HepG2 (cell line): Measurements from ENCODE around the gene FOXL3. TPM values are rescaled to one million over a fixed set of nuclear protein-coding genes. Genes with fewer than 3 reads are reported as not detected.

Experiments
- DR1 ChIP-seq: sonication (generic); formaldehyde crosslinking; IDR thresholded peaks from 2 replicates; pipeline ENCODE4 v1.8.0; 2021; ENCODE audit warnings: mild to moderate bottlenecking, missing genetic modification reagents, inconsistent platforms
- FOXO4 ChIP-seq: sonication (generic); formaldehyde crosslinking; conservative IDR thresholded peaks from 2 replicates; pipeline ENCODE4 v1.8.1; 2023; ENCODE audit warnings: missing genetic modification reagents
- FOXP4 ChIP-seq: sonication (generic); formaldehyde crosslinking; IDR thresholded peaks from 2 replicates; pipeline ENCODE4 v1.4.0; 2020; ENCODE audit warnings: missing genetic modification reagents
- HNF4G ChIP-seq, 2 experiments: sonication (generic) in 1 of 2; formaldehyde crosslinking in 1 of 2; IDR thresholded peaks; 2 replicates each; pipeline versions ENCODE4 v1.4.0 to v1.6.1; 2011 to 2020; ENCODE audit warnings: borderline replicate concordance in 2 of 2, low read depth in 2 of 2, mild to moderate bottlenecking in 2 of 2, low read length in 1 of 2, missing genetic modification reagents in 1 of 2, moderate library complexity in 1 of 2
- MAZ ChIP-seq, 2 experiments: sonication (generic) in 1 of 2; formaldehyde crosslinking in 1 of 2; IDR thresholded peaks; 2 replicates each; pipeline versions ENCODE4 v1.5.0 to v1.6.1; 2012 to 2020; ENCODE audit warnings: low read depth in 2 of 2, mild to moderate bottlenecking in 2 of 2, borderline replicate concordance in 1 of 2, improper control_type of control experiment in 1 of 2, low read length in 1 of 2, missing genetic modification reagents in 1 of 2, moderate library complexity in 1 of 2
- MIER2 ChIP-seq: IDR thresholded peaks from 2 replicates; pipeline ENCODE4 v1.6.1; 2016; ENCODE audit warnings: missing biosample characterization, missing genetic modification reagents
- NONO ChIP-seq, 2 experiments: fragments of 450-650 bp in 1 of 2; sonication (generic) in 1 of 2; formaldehyde crosslinking in 1 of 2; IDR thresholded peaks in 1 of 2; conservative IDR thresholded peaks in 1 of 2; 2 replicates each; pipeline versions ENCODE4 v1.6.1 to v1.8.0; 2017 to 2022; ENCODE audit warnings: mild to moderate bottlenecking in 1 of 2, missing genetic modification reagents in 1 of 2, moderate library complexity in 1 of 2
- PITX1 ChIP-seq: sonication (generic); formaldehyde crosslinking; IDR thresholded peaks from 2 replicates; pipeline ENCODE4 v1.5.1; 2020; ENCODE audit warnings: mild to moderate bottlenecking, missing genetic modification reagents
- RELA ChIP-seq: sonication (generic); formaldehyde crosslinking; IDR thresholded peaks from 2 replicates; pipeline ENCODE4 v1.4.0; 2020; ENCODE audit warnings: missing genetic modification reagents
- REPIN1 ChIP-seq: sonication (generic); formaldehyde crosslinking; IDR thresholded peaks from 2 replicates; pipeline ENCODE4 v1.8.0; 2022; ENCODE audit warnings: missing genetic modification reagents, low read depth, mild to moderate bottlenecking, borderline replicate concordance
- RXRA ChIP-seq: sonication (generic); formaldehyde crosslinking; IDR thresholded peaks from 2 replicates; pipeline ENCODE4 v1.5.1; 2020; ENCODE audit warnings: missing genetic modification reagents
- SALL2 ChIP-seq: sonication (generic); formaldehyde crosslinking; IDR thresholded peaks from 2 replicates; pipeline ENCODE4 v1.8.1; 2023; ENCODE audit warnings: mild to moderate bottlenecking, missing genetic modification reagents, inconsistent platforms
- UBTF ChIP-seq: sonication (generic); formaldehyde crosslinking; IDR thresholded peaks from 2 replicates; pipeline ENCODE4 v1.4.0; 2020; ENCODE audit warnings: mild to moderate bottlenecking, missing genetic modification reagents
- ZMYM4 ChIP-seq: sonication (generic); formaldehyde crosslinking; IDR thresholded peaks from 2 replicates; pipeline ENCODE4 v1.8.1; 2023; ENCODE audit warnings: mild to moderate bottlenecking, missing genetic modification reagents
- ZNF205 ChIP-seq: IDR thresholded peaks from 2 replicates; pipeline ENCODE4 v1.6.1; 2018; ENCODE audit warnings: missing biosample characterization, missing genetic modification reagents
- ZNF225 ChIP-seq: sonication (generic); formaldehyde crosslinking; IDR thresholded peaks from 2 replicates; pipeline ENCODE4 v1.4.0; 2020; ENCODE audit warnings: mild to moderate bottlenecking, missing genetic modification reagents
- ZNF430 ChIP-seq: sonication (generic); formaldehyde crosslinking; IDR thresholded peaks from 2 replicates; pipeline ENCODE4 v1.9.0; 2021; ENCODE audit warnings: mild to moderate bottlenecking, missing genetic modification reagents
- ZNF672 ChIP-seq: sonication (generic); formaldehyde crosslinking; IDR thresholded peaks from 2 replicates; pipeline ENCODE4 v1.8.1; 2022; ENCODE audit warnings: missing genetic modification reagents
- polyA plus RNA-seq, 8 experiments: library from polyadenylated mRNA; depleted of rRNA in 3 of 8; stranded (reverse) in 7 of 8; unstranded in 1 of 8; fragments of >200 nt; fragmentation: Illumina TruSeq in 4 of 8; extraction: Trizol in 4 of 8; gene quantifications; 2 replicates each; pipeline versions ENCODE4 v1.2.1 to v1.2.3, GENCODE V29; 2011 to 2016; ENCODE audit warnings: low read depth in 4 of 8, missing spikeins in 1 of 8, mixed read lengths in 1 of 8; ENCODE audit not compliant: insufficient read depth in 1 of 8
- total RNA-seq, 5 experiments: library from RNA; depleted of rRNA; stranded (reverse); fragments of >200 nt; fragmentation: Illumina TruSeq; extraction: Trizol; gene quantifications; 2 replicates each; pipeline ENCODE4 v1.2.3, GENCODE V29; 2016; ENCODE audit warnings: low read depth in 1 of 5

The FOXL3 gene
- total and polyA plus RNA-seq, 2 of the 13 experiments (the other 11 are each of a cell fraction or from before 2014, with no cell fraction given), result not detected

- TF ChIP-seq FOXP4 (CRISPR knock-in tag) (0 out of 2 replicates have a peak, but pooled peaks have one; percentile 13), ZNF225 (CRISPR knock-in tag) (no peak), SALL2 (CRISPR knock-in tag) (peak; percentile 45; the same call in 1 of the 2 replicates), ZMYM4 (CRISPR knock-in tag) (no peak; the same call in 1 of the 2 replicates), HNF4G (IDR thresholded peaks at IDR 0.05; ENCODE audit: borderline replicate concordance, low read depth, low read length) (peak; percentile 13; the same call in 1 of the 2 replicates), HNF4G (CRISPR knock-in tag; IDR thresholded peaks at IDR 0.05; ENCODE audit: borderline replicate concordance, low read depth) (no peak), MIER2 (CRISPR knock-in tag) (no peak), FOXO4 (CRISPR knock-in tag) (no peak), RELA (CRISPR knock-in tag) (no peak), REPIN1 (CRISPR knock-in tag) (peak; percentile 44; the same call in 1 of the 2 replicates), PITX1 (CRISPR knock-in tag) (peak; percentile 31; the same call in 1 of the 2 replicates), ZNF430 (CRISPR knock-in tag) (no peak), ZNF205 (CRISPR knock-in tag) (0 out of 2 replicates have a peak, but pooled peaks have one; percentile 23), NONO (IDR thresholded peaks at IDR 0.05) (no peak), NONO (CRISPR knock-in tag; conservative IDR thresholded peaks at IDR 0.05) (peak; percentile 87), ZNF672 (CRISPR knock-in tag) (peak; percentile 77; the same call in 1 of the 2 replicates), DR1 (CRISPR knock-in tag) (peak; percentile 47; the same call in 1 of the 2 replicates), MAZ (IDR thresholded peaks at IDR 0.05; ENCODE audit: borderline replicate concordance, low read depth, low read length) (no peak), MAZ (CRISPR knock-in tag; IDR thresholded peaks at IDR 0.05; ENCODE audit: low read depth) (peak; percentile 95), UBTF (CRISPR knock-in tag) (peak; percentile 78), RXRA (peak; percentile 75)
Measured at GRCh38 chr7:332646-333392, 42.8 kb downstream of the FOXL3 start (continued).
